PFSK-1 (cell line): ENCODE results near the gene PTPN6.

Experiments
- FOXP2 ChIP-seq: optimal IDR thresholded peaks from 2 replicates; pipeline ENCODE3; 2011; ENCODE audit warnings: borderline replicate concordance, control low read depth, inconsistent platforms; ENCODE audit not compliant: insufficient read depth; ENCODE audit errors: extremely low read length, extremely low read depth
- POLR2AphosphoS5 ChIP-seq: IDR thresholded peaks from 2 replicates; pipeline ENCODE4 v1.6.1; 2012; ENCODE audit warnings: low read depth, mild to moderate bottlenecking, control low read depth, low read length, moderate library complexity
- REST ChIP-seq, 2 experiments: IDR thresholded peaks; 2 replicates each; pipeline versions ENCODE4 v1.6.1 to v1.8.0; 2011 to 2012; ENCODE audit warnings: low read depth in 2 of 2, low read length in 2 of 2, control low read depth in 1 of 2, inconsistent platforms in 1 of 2, mild to moderate bottlenecking in 1 of 2, moderate library complexity in 1 of 2; ENCODE audit not compliant: insufficient read depth in 1 of 2
- SIN3A ChIP-seq: IDR thresholded peaks from 2 replicates; pipeline ENCODE4 v1.6.1; 2012; ENCODE audit warnings: mild to moderate bottlenecking, low read length, moderate library complexity, borderline replicate concordance; ENCODE audit not compliant: insufficient read depth
- TAF1 ChIP-seq: IDR thresholded peaks from 2 replicates; pipeline ENCODE4 v1.6.1; 2012; ENCODE audit warnings: low read length, control low read depth, borderline replicate concordance; ENCODE audit not compliant: insufficient read depth

The PTPN6 gene

GRCh38 chr12:6914947-6915788 is 36.0 kb upstream of the PTPN6 start:
- no peak for TF ChIP-seq REST (IDR thresholded peaks at IDR 0.05; ENCODE audit: insufficient read depth in 1 of 2, low read depth in 2 of 2, low read length in 2 of 2)
- no peak for TF ChIP-seq FOXP2
- no peak for TF ChIP-seq POLR2AphosphoS5
- no peak for TF ChIP-seq TAF1
- no peak for TF ChIP-seq SIN3A

GRCh38 chr12:6915789-6916285 is 35.3 kb upstream of the PTPN6 start:
- no peak for TF ChIP-seq POLR2AphosphoS5
- no peak for TF ChIP-seq REST (IDR thresholded peaks at IDR 0.05; ENCODE audit: insufficient read depth in 1 of 2, low read depth in 2 of 2, low read length in 2 of 2)
- TF ChIP-seq SIN3A, result no peak
- TF ChIP-seq TAF1, result no peak
- no peak for TF ChIP-seq FOXP2

- TF ChIP-seq FOXP2 (no peak), SIN3A (no peak), REST (IDR thresholded peaks at IDR 0.05; ENCODE audit: insufficient read depth in 1 of 2, low read depth in 2 of 2, low read length in 2 of 2) (no peak), POLR2AphosphoS5 (no peak), TAF1 (no peak)
Measured at GRCh38 chr12:6916426-6917200, 34.5 kb upstream of the PTPN6 start.

GRCh38 chr12:6917491-6918231 is 33.5 kb upstream of the PTPN6 start:
- TF ChIP-seq REST (IDR thresholded peaks at IDR 0.05; ENCODE audit: insufficient read depth in 1 of 2, low read depth in 2 of 2, low read length in 2 of 2) (no peak), SIN3A (no peak), FOXP2 (no peak), TAF1 (no peak), POLR2AphosphoS5 (no peak)
